Superior temporal gyrus (tissue), 1 donor: ENCODE measurements around the gene IFI27L1.

ENCODE experiments used
- DNase-seq: peaks from one replicate; pipeline ENCODE4 v3.0.0-alpha.2; 2016; ENCODE audit errors: extremely low spot score

IFI27L1 gene

DNA sequence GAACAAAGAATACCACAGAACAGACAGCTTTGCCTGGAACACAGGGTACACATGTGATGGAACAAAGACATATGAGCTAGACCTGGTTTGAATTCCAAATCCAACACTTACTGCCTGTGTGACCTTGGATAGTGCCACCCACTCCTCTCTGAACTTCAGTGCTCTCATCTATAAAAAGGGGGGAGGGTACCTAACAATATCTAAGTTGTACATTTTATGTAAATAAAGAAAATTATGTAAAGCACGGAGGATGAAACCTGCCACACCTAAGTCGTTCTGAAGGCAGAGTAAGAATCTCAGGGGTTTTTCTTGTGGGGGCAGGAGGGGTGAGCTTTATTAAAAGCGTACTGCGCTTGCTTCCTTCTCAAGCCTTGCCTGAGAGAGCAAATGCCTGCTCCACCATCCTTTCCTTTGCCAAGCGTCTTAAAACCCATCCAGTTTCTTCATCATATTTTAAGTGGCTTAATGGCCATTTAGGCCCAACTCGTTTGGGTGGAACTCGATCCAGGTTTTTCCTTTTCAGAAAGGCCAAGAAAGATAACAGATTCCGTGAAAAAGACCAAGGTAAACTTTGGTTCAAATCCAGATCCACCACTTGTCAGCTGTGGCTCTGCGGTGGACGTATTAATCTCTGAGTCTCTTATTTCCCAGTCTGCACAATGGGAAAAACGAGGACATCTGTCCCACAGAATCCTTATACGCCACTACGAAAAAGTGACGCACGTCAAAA lies 1.1 kb upstream of the IFI27L1 start:
- peak; percentile 45 for DNase-seq

DNA sequence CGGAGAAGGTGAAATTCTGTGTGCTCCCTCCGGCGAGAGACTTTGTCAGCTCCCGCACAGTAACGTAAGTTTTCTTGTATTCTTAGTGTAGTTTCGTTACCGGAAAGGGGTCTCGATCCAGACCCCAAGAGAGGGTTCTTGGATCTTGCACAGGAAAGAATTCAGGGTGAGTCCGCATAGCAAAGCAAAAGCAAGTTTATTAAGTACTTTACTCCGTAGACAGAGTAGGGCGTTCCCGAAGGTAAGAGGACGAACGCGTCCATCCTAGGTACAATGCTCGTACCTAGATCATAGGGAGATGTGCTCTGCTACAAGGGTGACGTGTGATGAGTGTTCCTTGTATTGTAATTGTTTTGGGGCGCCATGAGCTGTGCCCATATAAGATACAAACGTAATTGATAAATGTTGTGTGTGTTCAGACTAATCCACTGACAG lies 293 bp downstream of the IFI27L1 start:
- DNase-seq: no peak

DNA sequence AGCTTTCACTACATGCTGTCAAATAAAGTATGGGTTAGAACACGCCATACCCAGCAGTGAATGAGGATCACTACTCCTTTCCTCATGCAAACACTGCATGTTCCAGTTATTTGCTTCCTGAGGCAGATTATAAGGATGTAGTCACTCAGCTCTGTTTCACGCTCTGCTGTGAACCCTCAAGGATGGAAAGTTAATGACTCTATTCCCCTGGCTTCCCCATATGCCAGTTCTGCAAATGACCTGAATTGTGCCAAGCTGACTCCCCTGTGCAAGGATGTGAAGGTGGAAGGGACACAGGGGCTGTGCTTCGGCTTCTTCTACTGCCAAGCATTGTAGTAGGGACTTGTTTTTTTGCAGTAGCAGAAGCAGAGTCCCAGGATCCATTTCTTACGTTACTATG lies 6.8 kb downstream of the IFI27L1 start:
- no peak for DNase-seq

DNA sequence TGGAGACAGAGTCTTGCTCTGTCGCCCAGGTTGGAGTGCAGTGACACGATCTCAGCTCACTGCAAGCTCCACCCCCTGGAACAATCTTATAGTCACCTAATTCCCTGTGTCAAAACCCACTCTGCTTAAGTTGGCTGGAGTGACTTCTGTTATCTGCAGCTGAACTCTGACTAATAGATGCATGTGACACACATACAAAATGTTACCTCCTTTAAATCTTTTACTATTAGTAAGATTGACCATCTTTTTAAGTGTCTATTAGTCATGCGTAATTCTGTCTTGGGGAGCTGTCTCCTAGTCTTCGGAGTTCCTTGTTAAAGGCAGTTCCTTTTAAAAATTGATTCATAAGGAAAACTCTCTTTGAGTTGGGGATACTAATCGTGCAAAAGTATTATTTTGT lies 7.4 kb downstream of the IFI27L1 start:
- no peak for DNase-seq

DNA sequence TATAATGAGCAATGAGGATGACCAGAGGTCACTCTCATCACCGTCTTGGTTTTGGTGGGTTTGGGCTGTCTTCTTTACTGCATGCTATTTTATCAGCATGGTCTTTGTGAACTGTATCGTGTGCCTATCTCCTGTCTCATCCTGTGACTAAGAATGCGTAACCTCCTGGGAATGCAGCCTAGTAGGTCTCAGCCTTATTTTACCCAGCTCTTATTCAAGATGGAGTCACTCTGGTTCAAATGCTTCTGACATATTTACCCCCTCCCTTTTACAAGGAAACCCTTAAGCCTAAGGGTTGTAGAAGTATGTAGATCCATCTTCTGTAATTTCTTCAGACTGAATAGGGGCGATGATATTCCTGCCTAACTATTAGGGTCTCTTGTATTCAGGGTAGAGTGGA lies 8.4 kb downstream of the IFI27L1 start:
- DNase-seq: no peak

DNA sequence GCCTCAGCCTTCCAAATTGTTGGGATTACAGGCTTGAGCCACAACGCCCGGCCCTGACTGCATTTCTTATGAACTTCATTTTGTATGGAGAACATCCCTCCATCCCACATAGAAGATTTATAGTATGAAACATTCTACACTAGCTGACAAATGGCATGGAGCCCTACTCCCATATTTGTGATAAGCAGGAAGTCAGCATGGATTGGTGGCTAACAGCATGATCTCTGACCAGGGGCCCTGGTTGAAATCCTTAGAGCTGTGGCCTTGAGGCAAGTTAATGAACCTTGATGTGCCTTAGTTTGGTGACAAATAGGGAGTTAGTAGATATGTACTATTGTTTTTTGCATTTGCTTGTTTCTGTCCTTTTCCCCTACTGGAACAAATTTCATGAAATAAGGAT lies 12.3 kb downstream of the IFI27L1 start:
- DNase-seq: no peak

DNA sequence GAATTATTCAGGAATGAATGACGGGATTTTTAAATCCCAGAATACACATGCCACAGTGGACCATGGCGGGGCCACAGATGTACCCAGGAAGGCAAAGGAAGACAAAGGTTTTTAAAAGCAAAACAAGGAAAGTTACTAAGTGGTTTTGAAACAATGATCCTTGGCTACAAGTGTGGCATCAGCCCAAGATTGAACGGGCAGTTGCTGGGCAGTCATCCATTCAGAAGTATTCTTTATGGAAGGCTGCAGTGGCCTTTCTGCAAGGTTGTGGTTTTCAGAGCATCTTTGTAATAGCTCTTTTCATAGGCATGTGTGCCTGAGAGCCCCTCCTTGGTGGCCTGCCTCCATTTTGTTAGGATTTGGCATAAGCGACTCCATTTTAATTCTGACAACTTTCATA lies 16.0 kb downstream of the IFI27L1 start:
- DNase-seq: no peak

DNA sequence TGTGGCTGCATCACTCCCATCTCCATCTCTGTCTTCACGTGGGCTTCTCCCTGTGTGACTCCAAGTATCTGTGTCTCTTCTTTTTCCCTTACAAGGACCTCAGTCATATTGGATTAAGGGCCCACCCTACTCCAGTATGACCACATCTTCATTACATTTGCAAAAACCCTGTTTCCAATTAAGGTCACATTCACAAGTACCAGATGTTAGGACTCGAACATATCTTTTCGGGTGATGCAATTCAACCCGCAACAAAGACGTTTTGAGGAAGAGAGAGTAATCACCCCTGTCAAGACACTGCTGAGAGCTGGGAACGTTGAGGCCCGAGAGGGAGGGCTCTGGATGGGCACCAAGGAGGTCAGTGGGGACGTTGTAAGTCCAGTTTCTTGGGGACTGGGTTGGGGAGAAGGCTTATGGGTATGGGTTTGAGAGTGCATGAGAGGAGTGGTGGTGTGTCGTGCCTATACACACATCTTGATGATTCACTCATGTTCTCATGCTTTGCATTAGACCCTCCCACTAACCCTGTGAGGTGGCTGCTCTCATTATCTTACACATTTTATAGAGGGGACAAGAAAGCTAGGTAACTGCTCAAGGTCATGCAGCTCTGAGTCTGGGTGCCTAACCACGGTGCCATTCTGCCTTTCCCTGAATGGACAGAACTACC lies 17.3 kb downstream of the IFI27L1 start:
- no peak for DNase-seq

DNA sequence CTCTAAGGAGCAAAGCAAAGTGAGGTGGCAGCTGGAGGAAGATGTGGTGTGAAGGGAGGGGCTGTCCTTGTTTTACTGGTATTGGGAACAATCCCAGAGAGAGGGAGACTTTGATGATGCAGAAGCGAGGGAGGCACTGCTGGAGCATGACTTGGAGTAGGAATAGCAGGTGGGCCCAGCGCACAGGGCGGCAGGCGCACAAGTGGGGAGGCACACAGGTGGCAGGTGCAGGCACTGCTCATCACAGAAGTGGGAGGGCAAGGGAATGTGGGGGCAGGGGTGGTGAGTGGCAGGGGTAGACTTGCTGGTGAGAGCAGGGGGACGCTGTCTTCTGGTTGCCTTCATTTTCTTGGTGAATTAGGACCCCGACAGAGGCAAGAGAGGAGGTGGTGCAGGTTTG lies 17.9 kb downstream of the IFI27L1 start:
- DNase-seq: no peak

DNA sequence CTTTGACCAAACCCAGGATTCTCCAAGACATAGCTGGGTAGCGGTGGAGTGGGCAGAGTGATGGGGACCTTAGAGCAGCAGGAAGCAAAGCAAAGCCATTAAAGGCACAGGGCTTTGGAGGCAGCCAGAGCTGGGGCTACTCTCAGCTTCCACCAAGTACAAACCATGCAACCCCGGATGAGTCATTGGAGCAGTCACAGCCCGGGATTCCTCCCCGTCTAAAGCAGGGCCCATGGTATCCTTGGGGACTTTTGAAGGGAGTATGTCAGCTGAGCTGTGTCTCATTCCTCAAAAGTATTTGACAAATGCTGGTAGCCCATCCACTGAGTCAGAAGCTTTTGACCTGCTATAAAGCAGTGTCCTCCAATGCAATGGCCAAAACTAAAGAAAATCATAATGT lies 19.7 kb downstream of the IFI27L1 start:
- DNase-seq: no peak

DNA sequence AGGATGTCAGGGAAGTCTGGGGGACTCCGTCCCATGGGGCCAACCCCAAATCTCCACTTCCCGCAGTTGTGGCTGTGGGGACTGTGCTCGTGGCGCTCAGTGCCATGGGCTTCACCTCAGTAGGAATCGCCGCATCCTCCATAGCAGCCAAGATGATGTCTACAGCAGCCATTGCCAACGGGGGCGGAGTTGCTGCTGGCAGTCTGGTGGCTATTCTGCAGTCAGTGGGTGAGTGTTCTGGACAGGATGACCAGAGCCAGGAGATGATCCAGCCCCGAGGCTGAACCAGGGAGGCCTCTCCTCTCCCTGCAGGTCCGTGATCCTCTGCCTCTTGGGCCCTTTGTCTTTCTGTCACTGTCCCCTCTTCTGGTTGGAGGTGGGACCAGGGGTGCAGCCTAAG lies 20.6 kb downstream of the IFI27L1 start:
- no peak for DNase-seq

DNA sequence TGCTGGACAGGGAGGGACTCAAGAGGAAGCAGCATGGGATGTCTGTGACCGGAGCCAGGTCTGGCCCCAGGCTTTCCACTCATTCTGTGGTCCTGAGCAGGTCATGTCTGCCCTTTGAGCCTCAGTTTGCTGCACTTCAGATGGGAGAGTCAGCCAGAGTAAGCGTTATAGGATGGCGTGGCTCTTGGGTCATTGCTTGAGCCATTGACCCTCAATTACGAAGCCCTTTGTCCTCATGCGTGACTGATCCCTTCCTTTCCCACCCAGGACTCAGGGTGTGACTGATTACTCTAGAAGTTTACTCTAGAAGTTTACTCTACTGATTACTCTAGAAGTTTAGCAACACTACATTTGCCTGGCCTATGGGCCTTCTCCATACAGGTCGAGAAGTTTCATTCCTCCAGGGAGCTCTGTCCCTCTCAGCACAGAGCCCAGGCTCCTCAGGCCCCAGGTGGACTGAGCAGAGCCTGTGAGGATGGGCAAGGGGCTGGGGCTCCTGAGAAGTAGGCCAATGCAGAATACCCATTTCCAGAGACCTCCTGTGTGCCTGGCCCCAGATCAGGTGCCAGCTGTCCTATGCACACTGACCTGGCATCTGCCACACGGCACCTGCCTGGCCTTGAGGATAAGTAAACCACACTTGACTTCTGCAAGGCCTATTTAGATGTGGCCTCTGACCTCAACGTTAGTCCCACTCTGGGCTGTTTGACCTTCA lies 21.8 kb downstream of the IFI27L1 start:
- no peak for DNase-seq

DNA sequence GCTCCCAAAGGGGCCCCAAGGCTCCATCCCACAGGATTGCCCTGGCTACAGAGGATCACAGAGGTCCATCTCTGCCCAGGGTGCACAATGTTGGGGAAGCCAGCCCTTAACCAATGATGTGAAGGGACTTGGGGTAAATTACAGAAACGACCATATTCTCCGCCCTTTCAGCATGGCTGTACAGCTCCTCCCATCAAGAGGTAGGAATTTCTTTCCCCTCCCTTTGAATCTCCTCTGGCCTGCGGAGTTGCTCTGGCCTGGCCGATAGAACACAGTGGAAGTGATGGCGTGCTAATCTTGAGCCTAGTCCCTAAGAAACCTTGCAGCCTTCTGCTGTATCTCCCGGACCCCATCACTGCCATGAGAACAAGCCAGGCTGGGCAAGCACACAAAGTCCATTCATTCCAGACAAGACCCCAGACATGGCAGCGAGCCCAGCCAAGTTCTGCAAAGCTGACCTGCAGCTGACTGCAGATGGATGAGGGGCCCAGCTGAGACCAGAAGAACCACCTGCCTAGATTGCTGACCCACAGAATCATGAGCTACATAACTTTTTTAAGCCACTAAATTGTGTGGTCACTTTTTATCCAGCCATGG lies 22.5 kb downstream of the IFI27L1 start:
- no peak for DNase-seq

DNA sequence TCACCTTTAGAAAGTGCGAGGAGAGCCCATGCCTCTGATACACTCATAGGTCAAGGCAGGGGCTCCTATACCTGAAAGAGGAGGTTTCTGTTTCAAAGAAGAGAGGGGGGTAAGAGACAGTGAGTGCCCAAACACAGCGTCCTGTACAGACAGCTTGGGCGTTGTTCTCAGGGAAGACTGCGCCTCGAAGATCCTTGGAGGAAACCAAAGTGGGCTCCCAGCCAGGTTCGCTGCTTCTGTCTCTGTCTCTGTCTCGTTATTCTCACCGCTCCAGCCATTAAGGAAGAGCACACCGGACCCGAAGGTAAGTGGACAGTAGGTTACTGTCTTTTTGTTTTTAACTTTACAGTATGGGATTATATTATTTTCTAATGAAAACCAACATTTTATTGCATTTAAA lies 23.6 kb downstream of the IFI27L1 start:
- DNase-seq: no peak

DNA sequence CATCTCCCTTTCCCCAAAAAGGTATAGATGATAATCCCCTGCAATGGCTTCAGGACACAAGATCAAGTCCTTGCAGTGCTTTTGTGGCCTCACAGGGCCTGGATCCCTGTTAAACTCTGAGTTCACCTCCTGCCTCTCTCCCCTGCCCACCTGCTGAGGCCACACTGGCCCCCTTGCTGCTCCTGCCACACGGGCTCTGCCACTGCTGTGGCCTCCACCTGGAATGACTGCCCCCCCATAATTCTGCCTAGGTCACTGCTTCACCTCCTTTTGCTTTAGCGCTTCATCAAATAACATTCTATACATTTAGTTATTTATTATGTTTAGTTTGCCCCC lies 28.8 kb downstream of the IFI27L1 start:
- no peak for DNase-seq

DNA sequence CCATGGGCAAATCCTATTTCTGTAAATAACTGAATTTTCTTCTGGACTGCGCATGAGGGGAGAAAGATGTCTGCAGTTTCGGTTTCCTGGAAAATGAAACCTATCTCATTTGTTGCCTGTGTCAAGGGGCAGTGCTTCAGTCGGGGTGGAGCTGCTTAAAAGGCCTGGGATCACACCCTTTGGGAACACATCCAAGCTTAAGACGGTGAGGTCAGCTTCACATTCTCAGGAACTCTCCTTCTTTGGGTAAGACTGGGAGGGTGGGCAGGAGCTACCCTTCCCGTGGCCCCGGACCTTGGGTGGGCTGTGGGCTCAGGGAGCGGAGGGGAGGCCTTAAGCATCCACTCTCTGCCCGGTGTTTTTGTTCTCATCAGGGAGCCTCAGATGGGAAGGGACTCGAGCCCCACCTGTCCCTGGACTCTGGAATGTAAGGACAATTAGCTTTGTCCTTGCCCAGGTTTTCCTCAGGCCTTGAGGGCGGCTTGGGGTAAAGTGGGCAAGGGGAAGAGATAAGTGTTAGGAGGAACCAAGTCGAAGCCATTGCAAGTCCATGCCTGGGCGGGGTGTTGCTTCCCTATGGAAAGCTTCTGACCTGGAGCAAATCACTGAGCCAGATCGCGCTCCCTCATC lies 29.6 kb downstream of the IFI27L1 start, which contains the start of gene IFI27:
Gene IFI27, plus strand, starts transcription at position 185 of the 630 bp plus-strand sequence.
- no peak for DNase-seq

DNA sequence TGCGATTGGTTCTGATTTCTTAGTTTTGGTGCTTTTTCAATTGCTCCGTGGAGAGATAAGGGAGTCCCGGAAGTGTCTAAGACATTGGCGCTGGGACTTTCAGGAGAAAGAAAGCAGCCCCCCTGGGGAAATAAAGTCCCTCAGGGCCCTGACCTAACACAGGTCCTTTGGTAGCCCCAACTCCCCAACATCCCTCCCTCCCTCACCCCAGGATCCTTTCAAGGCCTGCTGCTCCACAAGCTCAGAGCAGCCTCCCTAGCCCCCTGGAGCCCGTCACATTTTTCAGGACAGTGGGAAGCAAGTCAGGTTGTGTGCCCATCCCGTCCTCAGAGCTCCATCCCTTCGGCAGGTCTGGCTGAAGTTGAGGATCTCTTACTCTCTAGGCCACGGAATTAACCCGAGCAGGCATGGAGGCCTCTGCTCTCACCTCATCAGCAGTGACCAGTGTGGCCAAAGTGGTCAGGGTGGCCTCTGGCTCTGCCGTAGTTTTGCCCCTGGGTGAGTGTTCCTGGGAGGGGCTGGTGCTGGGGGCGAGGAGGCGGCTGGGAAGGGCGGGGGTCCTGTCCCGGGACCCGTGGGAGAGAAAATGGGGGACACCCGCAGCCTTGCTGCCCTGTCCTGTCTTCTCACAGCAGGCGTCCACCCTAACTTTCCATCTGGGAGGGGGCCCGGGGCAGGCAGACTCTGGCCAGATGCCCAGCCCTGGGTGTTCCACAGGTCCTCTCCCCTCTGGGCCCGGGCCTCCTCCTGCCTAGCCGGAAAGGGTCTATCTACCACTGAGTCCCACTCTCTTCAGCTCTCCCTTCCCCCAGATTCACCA lies 30.4 kb downstream of the IFI27L1 start:
- no peak for DNase-seq

DNA sequence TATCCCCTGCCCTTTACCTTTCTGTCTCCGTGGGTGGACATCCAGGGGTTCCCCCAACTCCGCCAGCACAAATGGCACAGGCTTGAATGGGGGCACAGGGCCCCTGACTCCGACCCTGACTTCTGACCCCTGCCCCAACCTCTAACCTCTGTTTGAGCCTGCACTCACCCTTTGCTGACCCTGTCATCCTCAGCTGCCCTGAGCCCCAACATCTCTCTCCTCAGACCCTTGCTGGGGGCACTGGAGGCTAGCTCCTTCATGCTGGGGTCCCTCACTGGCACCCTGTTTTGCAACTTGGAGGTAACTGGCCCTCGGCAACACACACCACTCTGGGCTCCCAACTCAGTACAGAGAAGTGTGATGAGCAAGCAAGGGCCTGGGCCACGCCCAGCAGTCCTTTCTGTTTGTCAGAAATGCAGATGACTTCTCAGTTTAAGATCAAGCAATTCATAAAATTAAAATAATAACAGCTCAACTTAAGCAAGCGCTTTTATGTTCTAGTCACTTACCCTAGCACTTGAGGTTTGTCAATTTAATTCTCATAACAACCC lies 31.5 kb downstream of the IFI27L1 start:
- DNase-seq: no peak

DNA sequence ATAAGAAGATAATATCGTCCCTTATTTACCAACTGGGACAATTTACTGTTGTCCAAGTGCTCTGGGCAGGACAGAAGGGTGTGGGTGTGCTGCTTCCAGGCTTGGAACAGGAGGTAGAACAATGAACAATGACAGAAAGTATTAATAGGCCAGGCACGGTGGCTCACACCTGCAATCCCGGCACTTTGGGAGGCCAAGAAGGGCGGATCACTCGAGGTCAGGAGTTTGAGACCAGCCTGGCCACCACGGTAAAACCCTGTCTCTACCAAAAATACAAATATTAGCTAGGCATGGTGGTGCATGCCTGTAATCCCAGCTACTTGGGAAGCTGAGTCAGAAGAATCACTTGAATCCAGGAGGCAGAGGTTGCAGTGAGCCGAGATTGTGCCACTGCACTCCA lies 32.0 kb downstream of the IFI27L1 start:
- DNase-seq: no peak

DNA sequence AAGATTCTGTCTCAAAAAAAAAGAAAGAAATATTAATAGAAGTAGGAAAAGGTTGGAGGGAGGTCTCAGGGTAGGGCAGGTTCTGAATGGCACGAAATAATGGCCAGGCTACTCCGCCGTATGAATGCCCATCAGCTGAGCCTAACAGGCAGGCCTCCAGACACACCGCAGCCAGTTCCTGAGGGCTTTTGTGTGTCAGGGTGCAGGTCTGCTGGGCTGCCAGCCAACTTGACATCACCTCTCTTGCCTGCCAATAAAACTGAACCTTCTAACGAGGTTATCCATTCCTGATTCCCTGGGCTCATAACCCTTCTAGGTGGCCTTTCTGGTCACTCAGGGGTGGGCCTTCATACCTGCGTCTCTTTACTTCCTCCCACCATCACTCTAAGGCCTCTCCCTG lies 32.4 kb downstream of the IFI27L1 start:
- DNase-seq: no peak
